ENCODE measurements around the gene RBCK1. TPM values are rescaled to one million over a fixed set of nuclear protein-coding genes. Genes with fewer than 3 reads are reported as not detected.

Gene RBCK1
- total and polyA plus RNA-seq, 2 of the 4 experiments (the other 2 are of a cell fraction): 29.9 to 84.2 TPM

GRCh38 chr20:432677-433299, 24.7 kb downstream of the RBCK1 start:
- CTCF ChIA-PET: no interaction called here
- H2BK120ac ChIP-seq (ENCODE audit: low read depth, low read length): no peak overlapping the region
- no peak overlapping the region for H4K5ac ChIP-seq (ENCODE audit: low read depth, low read length)
- DNase-seq: no peak
- H3K4ac ChIP-seq (ENCODE audit: low read depth, low read length): no peak overlapping the region
- no peak for TF ChIP-seq CTCF (conservative IDR thresholded peaks at IDR 0.05; ENCODE audit: low read depth, low read length)
- TF ChIP-seq BHLHE40 (IDR thresholded peaks at IDR 0.05; ENCODE audit: low read depth, low read length): no peak
- no peak for TF ChIP-seq SMC3 (IDR thresholded peaks at IDR 0.05; ENCODE audit: low read depth, low read length)
- no peak for TF ChIP-seq MAFK (IDR thresholded peaks at IDR 0.05; ENCODE audit: low read depth, low read length)
- no peak for TF ChIP-seq RCOR1 (IDR thresholded peaks at IDR 0.05; ENCODE audit: insufficient replicate concordance, low read length)
- TF ChIP-seq CEBPB (IDR thresholded peaks at IDR 0.05; ENCODE audit: low read depth, low read length): no peak
- TF ChIP-seq, protein P1, sequence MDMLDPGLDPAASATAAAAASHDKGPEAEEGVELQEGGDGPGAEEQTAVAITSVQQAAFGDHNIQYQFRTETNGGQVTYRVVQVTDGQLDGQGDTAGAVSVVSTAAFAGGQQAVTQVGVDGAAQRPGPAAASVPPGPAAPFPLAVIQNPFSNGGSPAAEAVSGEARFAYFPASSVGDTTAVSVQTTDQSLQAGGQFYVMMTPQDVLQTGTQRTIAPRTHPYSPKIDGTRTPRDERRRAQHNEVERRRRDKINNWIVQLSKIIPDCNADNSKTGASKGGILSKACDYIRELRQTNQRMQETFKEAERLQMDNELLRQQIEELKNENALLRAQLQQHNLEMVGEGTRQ (IDR thresholded peaks at IDR 0.05; ENCODE audit: low read depth, low read length): no peak
- TF ChIP-seq MAZ (IDR thresholded peaks at IDR 0.05; ENCODE audit: borderline replicate concordance, low read depth, low read length): no peak
- no peak overlapping the region for H3K23ac ChIP-seq (ENCODE audit: low read depth, low read length)
- no peak overlapping the region for H3K14ac ChIP-seq (replicated peaks; ENCODE audit: low read depth, low read length)
- H2BK5ac ChIP-seq (ENCODE audit: low read depth, low read length, poor library complexity, severe bottlenecking): no peak overlapping the region
- no peak overlapping the region for H3K56ac ChIP-seq (ENCODE audit: extremely low read depth, insufficient read depth, low read length)
- peaks cover 20% of the 10 kb centered on the region for H4K20me1 ChIP-seq (ENCODE audit: insufficient read depth, low read length)
- no peak overlapping the region for H3K4me3 ChIP-seq (ENCODE audit: insufficient read depth, low read depth, low read length)
- POLR2A ChIA-PET (ENCODE audit: unreplicated experiment): no interaction called here
- no peak overlapping the region for H3K9ac ChIP-seq (ENCODE audit: low read depth, low read length)
- no peaks in the 10 kb centered on the region for H3K9me1 ChIP-seq (ENCODE audit: insufficient read depth, low read length)
- ATAC-seq (ENCODE audit: low read depth): no peak
- in situ Hi-C loops (cut with MboI; ENCODE audit: low sequenced_read_pairs): loop anchor here (5.0 kb wide), 1 partner anchor 80 kb away; no protein-coding TSS in a partner anchor
- intact Hi-C loops (cut with micrococcal nuclease): no loop called here
- no peak overlapping the region for H3K18ac ChIP-seq (ENCODE audit: low read depth, low read length)
- no peak overlapping the region for H2AFZ ChIP-seq (replicated peaks; ENCODE audit: low read length, poor library complexity)
- H4K8ac ChIP-seq (ENCODE audit: low read depth in 2 of 2, low read length in 2 of 2): no peak overlapping the region
- 97% methylated on average over 5 of the region's 11 CpGs; no CpG with 5 or more reads in 1 of the 2 experiments for WGBS, 2 experiments (ENCODE audit: extremely low coverage in 2 of 2, insufficient read length in 1 of 2)
- no peak overlapping the region for H3K27ac ChIP-seq (ENCODE audit: insufficient read depth, low read length)
- H3K4me1 ChIP-seq (ENCODE audit: control insufficient read depth, insufficient read depth, low read length): no peaks in the 10 kb centered on the region
- no peak overlapping the region for H2AK9ac ChIP-seq (replicated peaks; ENCODE audit: low read depth, low read length, poor library complexity)
- no TSS peak for BruUV-seq (replicated peaks)
- no peak overlapping the region for H2BK20ac ChIP-seq (ENCODE audit: low read depth, low read length)
- no peak overlapping the region for H2AK5ac ChIP-seq (ENCODE audit: low read depth, low read length)
- H3K27me3 ChIP-seq (ENCODE audit: control insufficient read depth, insufficient read depth, low read length): no peaks in the 10 kb centered on the region
- peaks cover 0 to 26% of the 10 kb centered on the region in 2 experiments; a peak in 2 of 4 replicates for H3K79me1 ChIP-seq (ENCODE audit: low read depth in 1 of 2, low read length in 2 of 2)
- H3K36me3 ChIP-seq (ENCODE audit: control insufficient read depth, insufficient read depth, low read length): peaks cover 70% of the 10 kb centered on the region
- dilution Hi-C loops (cut with HindIII; ENCODE audit: low sequenced_read_pairs, unreplicated experiment): no loop called here
- no peak overlapping the region for H3K4me2 ChIP-seq (ENCODE audit: low read depth, low read length)
- H4K91ac ChIP-seq (ENCODE audit: insufficient read depth, low read depth, low read length): no peak overlapping the region
- H2BK15ac ChIP-seq (ENCODE audit: low read depth, low read length): no peak overlapping the region
- H3K9me3 ChIP-seq (ENCODE audit: control insufficient read depth, insufficient read depth, low read length): no peaks in the 10 kb centered on the region

All from IMR-90 (cell line).